NB4 (cell line): Measurements from ENCODE around the gene HTRA1.

Experiments used
- DNase-seq: peaks from one replicate; pipeline ENCODE4 v3.0.0; 2010; ENCODE audit warnings: low read depth
- H3K4me3 ChIP-seq: one replicate; pipeline ENCODE4 v1.5.1; 2011; ENCODE audit warnings: mild to moderate bottlenecking, low read depth, low read length, moderate library complexity
- CTCF ChIP-seq: IDR thresholded peaks from one replicate; pipeline ENCODE4 v1.5.1; 2012; ENCODE audit warnings: low read depth, low read length
- MAX ChIP-seq: IDR thresholded peaks from 2 replicates; pipeline ENCODE4 v1.6.1; 2011; ENCODE audit warnings: low read depth, low read length
- MYC ChIP-seq: IDR thresholded peaks from 2 replicates; pipeline ENCODE4 v1.6.1; 2011; ENCODE audit warnings: low read depth, low read length
- POLR2A ChIP-seq: IDR thresholded peaks from 2 replicates; pipeline ENCODE4 v1.6.1; 2011; ENCODE audit warnings: mild to moderate bottlenecking; ENCODE audit not compliant: insufficient read length; ENCODE audit errors: extremely low read depth

HTRA1 gene

GRCh38 chr10:122435212-122435827 lies 26.0 kb upstream of the HTRA1 start:
- DNase-seq: peak; percentile 57
- no peak for TF ChIP-seq MAX
- TF ChIP-seq POLR2A: no peak
- no peak for TF ChIP-seq MYC
- peak; percentile 16 for TF ChIP-seq CTCF
- no peak overlapping the region for H3K4me3 ChIP-seq

- no peak for DNase-seq
- no peak overlapping the region for H3K4me3 ChIP-seq
- TF ChIP-seq POLR2A: no peak
- no peak for TF ChIP-seq CTCF
- no peak for TF ChIP-seq MYC
- no peak for TF ChIP-seq MAX
Measured at GRCh38 chr10:122441961-122442360, 19.4 kb upstream of the HTRA1 start.

- no peak for TF ChIP-seq MAX
- DNase-seq: no peak
- no peak overlapping the region for H3K4me3 ChIP-seq
Measured at GRCh38 chr10:122445469-122445868, 15.9 kb upstream of the HTRA1 start.

- TF ChIP-seq POLR2A: no peak
- H3K4me3 ChIP-seq: no peak overlapping the region
- no peak for DNase-seq
Measured at GRCh38 chr10:122445904-122446303, 15.4 kb upstream of the HTRA1 start.

GRCh38 chr10:122446668-122447423 lies 14.5 kb upstream of the HTRA1 start:
- DNase-seq: peak; percentile 20
- TF ChIP-seq MAX (no peak), MYC (no peak), CTCF (no peak), POLR2A (no peak)
- no peak overlapping the region for H3K4me3 ChIP-seq

GRCh38 chr10:122448600-122448999 lies 12.8 kb upstream of the HTRA1 start:
- TF ChIP-seq MAX: no peak
- H3K4me3 ChIP-seq: no peak overlapping the region
- no peak for DNase-seq

- DNase-seq: no peak
- no peak for TF ChIP-seq MAX
- TF ChIP-seq MYC: no peak
- TF ChIP-seq CTCF: no peak
- TF ChIP-seq POLR2A: no peak
- H3K4me3 ChIP-seq: no peak overlapping the region
Measured at GRCh38 chr10:122449153-122449552, 12.2 kb upstream of the HTRA1 start.
